HEK293T (cell line): ENCODE data around the gene GNGT2.
"Not testable (repeated sequence)": the region's sequence is repeated elsewhere in the genome, so short reads cannot be mapped to it uniquely, and the experiment has no call there.

Source experiments
- BHLHE40 ChIP-seq: fragments of 450-650 bp; IDR thresholded peaks from 2 replicates; pipeline ENCODE4 v1.6.1; 2016; ENCODE audit warnings: mild to moderate bottlenecking, moderate library complexity, borderline replicate concordance
- CTBP1 ChIP-seq: fragments of 450-650 bp; IDR thresholded peaks from 2 replicates; pipeline ENCODE4 v1.6.1; 2016; ENCODE audit warnings: borderline replicate concordance
- FOXK2 ChIP-seq: fragments of 450-650 bp; IDR thresholded peaks from 2 replicates; pipeline ENCODE4 v1.6.1; 2016; ENCODE audit warnings: mild to moderate bottlenecking
- FOXM1 ChIP-seq: fragments of 450-650 bp; IDR thresholded peaks from 2 replicates; pipeline ENCODE4 v1.6.1; 2017; ENCODE audit warnings: mild to moderate bottlenecking, borderline replicate concordance
- HDGF ChIP-seq: fragments of 450-650 bp; IDR thresholded peaks from 2 replicates; pipeline ENCODE4 v1.6.1; 2017; ENCODE audit warnings: antibody characterized with exemption, borderline replicate concordance
- NFRKB ChIP-seq: fragments of 450-650 bp; IDR thresholded peaks from 2 replicates; pipeline ENCODE4 v1.6.1; 2016; ENCODE audit warnings: mild to moderate bottlenecking, moderate library complexity
- PKNOX1 ChIP-seq: fragments of 450-650 bp; IDR thresholded peaks from 2 replicates; pipeline ENCODE4 v1.6.1; 2016
- SP1 ChIP-seq: fragments of 450-650 bp; IDR thresholded peaks from 2 replicates; pipeline ENCODE4 v1.6.1; 2017
- SUZ12 ChIP-seq: fragments of 450-650 bp; IDR thresholded peaks from 2 replicates; pipeline ENCODE4 v1.6.1; 2016; ENCODE audit warnings: mild to moderate bottlenecking
- TARDBP ChIP-seq: fragments of 450-650 bp; IDR thresholded peaks from 2 replicates; pipeline ENCODE4 v1.6.1; 2016

- TF ChIP-seq SP1, FOXK2, NFRKB, BHLHE40, FOXM1, TARDBP, CTBP1, SUZ12, HDGF, PKNOX1: not testable (repeated sequence)
Measured at GRCh38 chr17:49184522-49184921, 25.9 kb downstream of the GNGT2 start.
